Activated CD8-positive, alpha-beta memory T cell treated with anti-CD3 and anti-CD28 coated beads for 24 hours (primary cell): ENCODE data around the gene FBXO21.
A peak's percentile ranks its signal among the peaks of the same experiment; 100 is the strongest.
"Not testable (repeated sequence)": the region's sequence is repeated elsewhere in the genome, so short reads cannot be mapped to it uniquely, and the experiment has no call there.

Experiments used
- DNase-seq: peaks from one replicate; pipeline ENCODE4 v3.0.0-alpha.2; 2020

Gene FBXO21

GRCh38 chr12:117101953-117102799 lies 88.1 kb downstream of the FBXO21 start:
- no peak for DNase-seq

GRCh38 chr12:117100851-117101673 lies 89.2 kb downstream of the FBXO21 start:
- DNase-seq: no peak

- DNase-seq: no peak
Measured at GRCh38 chr12:117100251-117100650, 90.0 kb downstream of the FBXO21 start.

- peak; percentile 75 for DNase-seq
Measured at GRCh38 chr12:117098361-117099217, 91.7 kb downstream of the FBXO21 start.

GRCh38 chr12:117098024-117098360 lies 92.3 kb downstream of the FBXO21 start:
- no peak for DNase-seq

- no peak for DNase-seq
Measured at GRCh38 chr12:117097159-117097558, 93.1 kb downstream of the FBXO21 start.

GRCh38 chr12:117096501-117097042 lies 93.7 kb downstream of the FBXO21 start:
- no peak for DNase-seq

GRCh38 chr12:117095191-117095590 lies 95.1 kb downstream of the FBXO21 start:
- DNase-seq: not testable (repeated sequence)

- DNase-seq: no peak
Measured at GRCh38 chr12:117093918-117094630, 96.2 kb downstream of the FBXO21 start.

GRCh38 chr12:117093431-117093830 lies 96.8 kb downstream of the FBXO21 start:
- no peak for DNase-seq

GRCh38 chr12:117092886-117093285 lies 97.4 kb downstream of the FBXO21 start:
- DNase-seq: no peak

- no peak for DNase-seq
Measured at GRCh38 chr12:117092511-117092780, 97.8 kb downstream of the FBXO21 start.
